WERI-Rb-1 (cell line): ENCODE results near the gene RRAS2.

Source experiments
- DNase-seq: peaks from one replicate; pipeline ENCODE4 v3.0.0-alpha.2; 2020
- H3K27ac ChIP-seq: fragments of 250-450 bp; sonication (Bioruptor Pico); 2 replicates; pipeline ENCODE4 v1.5.1; 2020; ENCODE audit warnings: mild to moderate bottlenecking, moderate library complexity
- H3K27me3 ChIP-seq: fragments of 250-450 bp; sonication (Bioruptor Pico); 2 replicates; pipeline ENCODE4 v1.5.1; 2021; ENCODE audit warnings: mild to moderate bottlenecking, low read depth, moderate library complexity; ENCODE audit not compliant: insufficient read depth, severe bottlenecking
- H3K36me3 ChIP-seq: fragments of 250-450 bp; sonication (Bioruptor Pico); 2 replicates; pipeline ENCODE4 v1.5.1; 2020; ENCODE audit warnings: mild to moderate bottlenecking, moderate library complexity
- H3K4me3 ChIP-seq: 2 replicates; pipeline ENCODE4 v1.5.1; 2011; ENCODE audit warnings: low read depth, mild to moderate bottlenecking, control low read depth, low read length
- H3K9me3 ChIP-seq: fragments of 250-450 bp; sonication (Bioruptor Pico); 2 replicates; pipeline ENCODE4 v1.5.1; 2021; ENCODE audit warnings: mild to moderate bottlenecking, moderate library complexity; ENCODE audit not compliant: severe bottlenecking
- CTCF ChIP-seq: IDR thresholded peaks from 2 replicates; pipeline ENCODE4 v1.5.1; 2011; ENCODE audit warnings: low read depth, mild to moderate bottlenecking, control low read depth, inconsistent platforms, low read length

The RRAS2 gene

GRCh38 chr11:14245444-14245843 is 113.5 kb downstream of the RRAS2 start:
- Histone ChIP-seq H3K36me3 (no peaks in the 10 kb centered on the region), H3K27ac (no peak overlapping the region), H3K9me3 (no peaks in the 10 kb centered on the region), H3K4me3 (no peak overlapping the region), H3K27me3 (peaks cover 19% of the 10 kb centered on the region)
- TF ChIP-seq CTCF = no peak
- DNase-seq = no peak

- Histone ChIP-seq H3K27me3 (peaks cover 23% of the 10 kb centered on the region), H3K36me3 (no peaks in the 10 kb centered on the region), H3K4me3 (no peak overlapping the region), H3K27ac (no peak overlapping the region), H3K9me3 (no peaks in the 10 kb centered on the region)
- DNase-seq = no peak
- no peak for TF ChIP-seq CTCF
These were observed 114.1 kb downstream of the RRAS2 start for GRCh38 chr11:14244926-14245325.

- Histone ChIP-seq H3K27ac (no peak overlapping the region), H3K36me3 (no peaks in the 10 kb centered on the region), H3K27me3 (peaks cover 40% of the 10 kb centered on the region), H3K4me3 (no peak overlapping the region), H3K9me3 (no peaks in the 10 kb centered on the region)
- TF ChIP-seq CTCF = no peak
- no peak for DNase-seq
These were observed 116.2 kb downstream of the RRAS2 start for GRCh38 chr11:14242733-14243132.

DNA sequence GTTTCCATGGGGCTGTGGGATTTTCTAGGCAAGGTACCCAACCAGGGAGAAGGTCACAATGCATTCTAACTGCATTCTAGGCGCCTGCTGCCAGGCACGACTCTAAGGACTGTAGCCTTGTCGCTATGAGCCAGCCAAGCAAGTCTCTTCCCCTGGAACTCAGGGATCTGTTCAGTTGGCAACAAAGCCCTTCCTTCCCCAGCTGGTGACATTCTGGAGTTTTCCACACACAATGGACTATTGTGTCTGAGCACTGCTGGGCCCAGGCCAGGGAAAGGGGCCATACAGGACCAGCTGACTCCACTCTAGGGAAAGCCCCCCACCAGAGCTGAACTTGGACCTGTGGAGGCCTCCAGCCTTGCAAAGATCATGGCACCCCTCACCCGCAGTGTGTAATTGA is 116.8 kb downstream of the RRAS2 start:
- no peak overlapping the region for H3K4me3 ChIP-seq
- TF ChIP-seq CTCF = no peak
- no peak overlapping the region for H3K27ac ChIP-seq
- H3K9me3 ChIP-seq = no peaks in the 10 kb centered on the region
- H3K36me3 ChIP-seq = no peaks in the 10 kb centered on the region
- DNase-seq = no peak
- H3K27me3 ChIP-seq = peaks cover 40% of the 10 kb centered on the region

DNA sequence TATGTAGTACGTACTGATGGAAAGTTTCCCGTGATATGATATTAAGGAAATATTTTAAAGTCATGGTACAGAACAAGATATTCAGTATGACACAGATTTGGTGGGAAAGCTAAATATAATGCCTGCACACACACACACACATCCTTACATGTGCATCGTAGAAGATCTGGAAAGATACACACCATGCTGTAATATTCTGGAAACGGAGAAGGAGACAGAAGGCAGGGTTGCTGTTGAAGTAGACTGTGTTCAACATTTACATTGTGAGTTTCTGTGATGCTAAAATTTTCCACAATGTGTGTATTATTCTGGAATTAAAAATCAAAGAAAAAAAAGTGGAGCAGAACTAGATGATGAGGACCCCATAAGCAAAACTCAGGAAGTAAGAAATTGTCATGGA is 118.0 kb downstream of the RRAS2 start:
- no peaks in the 10 kb centered on the region for H3K9me3 ChIP-seq
- no peaks in the 10 kb centered on the region for H3K36me3 ChIP-seq
- H3K27ac ChIP-seq = no peak overlapping the region
- no peak for TF ChIP-seq CTCF
- no peak overlapping the region for H3K4me3 ChIP-seq
- H3K27me3 ChIP-seq = peaks cover 49% of the 10 kb centered on the region
- DNase-seq = no peak

- Histone ChIP-seq H3K27ac (no peak overlapping the region), H3K9me3 (no peaks in the 10 kb centered on the region), H3K27me3 (peaks cover 48% of the 10 kb centered on the region), H3K4me3 (no peak overlapping the region), H3K36me3 (no peaks in the 10 kb centered on the region)
- no peak for DNase-seq
- no peak for TF ChIP-seq CTCF
These were observed 118.8 kb downstream of the RRAS2 start for GRCh38 chr11:14240221-14240620.
